Brain microvascular endothelial cell (primary cell): ENCODE results near the gene NT5C1B.

Source experiments
- DNase-seq: peaks from one replicate; pipeline ENCODE4 v3.0.0-alpha.2; 2020
- H3K27ac ChIP-seq: fragments of 250-450 bp; sonication (Bioruptor Pico); 2 replicates; pipeline ENCODE4 v1.5.1; 2020; ENCODE audit warnings: mild to moderate bottlenecking, moderate library complexity
- H3K27me3 ChIP-seq: fragments of 250-450 bp; sonication (Bioruptor Pico); replicated peaks from 2 replicates; pipeline ENCODE4 v1.5.1; 2020; ENCODE audit warnings: mild to moderate bottlenecking
- H3K36me3 ChIP-seq: fragments of 250-450 bp; sonication (Bioruptor Pico); replicated peaks from 2 replicates; pipeline ENCODE4 v1.5.1; 2020; ENCODE audit warnings: mild to moderate bottlenecking
- H3K4me3 ChIP-seq: 2 replicates; pipeline ENCODE4 v1.5.1; 2011; ENCODE audit warnings: low read depth, mild to moderate bottlenecking, control low read depth, low read length, moderate library complexity
- in situ Hi-C: cut with HindIII; loops from 2 replicates; pipeline ENCODE4 v1.10.0; 2017; ENCODE audit warnings: low sequenced_read_pairs, low pct_ligation_motif_present
- TF ChIP-seq, protein P1 (sequence below): IDR thresholded peaks from 2 replicates; pipeline ENCODE4 v1.5.1; 2011; ENCODE audit warnings: low read depth, mild to moderate bottlenecking, moderate library complexity, low read length, control low read depth, inconsistent platforms; ENCODE audit errors: missing control alignments

Gene NT5C1B

DNA sequence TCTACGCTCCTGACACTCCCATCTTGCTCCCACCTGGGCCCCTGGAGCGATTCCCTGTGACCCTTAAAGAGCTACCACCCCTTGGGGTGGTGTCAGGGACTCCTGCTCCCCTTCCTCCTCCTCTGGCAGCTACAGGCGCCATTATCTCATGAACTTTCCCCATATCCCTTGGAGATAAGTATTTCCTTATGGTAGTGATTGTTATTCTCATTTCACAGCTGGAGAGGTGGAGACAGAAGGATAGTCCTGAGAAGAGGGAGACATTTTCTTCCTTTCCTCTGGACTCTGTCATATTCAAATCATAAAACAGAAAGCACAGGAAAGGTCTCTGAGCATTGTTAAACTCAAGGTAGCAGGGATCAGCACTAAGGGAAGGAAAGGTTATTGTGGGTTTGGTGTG is 63.5 kb downstream of the NT5C1B start:
- no peaks in the 10 kb centered on the region for H3K36me3 ChIP-seq
- TF ChIP-seq, protein P1, sequence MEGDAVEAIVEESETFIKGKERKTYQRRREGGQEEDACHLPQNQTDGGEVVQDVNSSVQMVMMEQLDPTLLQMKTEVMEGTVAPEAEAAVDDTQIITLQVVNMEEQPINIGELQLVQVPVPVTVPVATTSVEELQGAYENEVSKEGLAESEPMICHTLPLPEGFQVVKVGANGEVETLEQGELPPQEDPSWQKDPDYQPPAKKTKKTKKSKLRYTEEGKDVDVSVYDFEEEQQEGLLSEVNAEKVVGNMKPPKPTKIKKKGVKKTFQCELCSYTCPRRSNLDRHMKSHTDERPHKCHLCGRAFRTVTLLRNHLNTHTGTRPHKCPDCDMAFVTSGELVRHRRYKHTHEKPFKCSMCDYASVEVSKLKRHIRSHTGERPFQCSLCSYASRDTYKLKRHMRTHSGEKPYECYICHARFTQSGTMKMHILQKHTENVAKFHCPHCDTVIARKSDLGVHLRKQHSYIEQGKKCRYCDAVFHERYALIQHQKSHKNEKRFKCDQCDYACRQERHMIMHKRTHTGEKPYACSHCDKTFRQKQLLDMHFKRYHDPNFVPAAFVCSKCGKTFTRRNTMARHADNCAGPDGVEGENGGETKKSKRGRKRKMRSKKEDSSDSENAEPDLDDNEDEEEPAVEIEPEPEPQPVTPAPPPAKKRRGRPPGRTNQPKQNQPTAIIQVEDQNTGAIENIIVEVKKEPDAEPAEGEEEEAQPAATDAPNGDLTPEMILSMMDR: no peak
- H3K4me3 ChIP-seq: no peak overlapping the region
- in situ Hi-C loops: loop anchor here (10.0 kb wide), 1 partner anchor 839 kb away; no protein-coding TSS in a partner anchor
- DNase-seq: no peak
- H3K27me3 ChIP-seq: no peaks in the 10 kb centered on the region
- H3K27ac ChIP-seq: no peak overlapping the region

GRCh38 chr2:18525236-18525635 is 64.1 kb downstream of the NT5C1B start:
- Histone ChIP-seq H3K27me3 (no peaks in the 10 kb centered on the region), H3K27ac (no peak overlapping the region), H3K36me3 (no peaks in the 10 kb centered on the region), H3K4me3 (no peak overlapping the region)
- TF ChIP-seq, protein P1: no peak
- no peak for DNase-seq
- in situ Hi-C loops: loop anchor here (10.0 kb wide), 1 partner anchor 840 kb away; no protein-coding TSS in a partner anchor

- DNase-seq: no peak
- no peaks in the 10 kb centered on the region for H3K36me3 ChIP-seq
- no peaks in the 10 kb centered on the region for H3K27me3 ChIP-seq
- no peak overlapping the region for H3K4me3 ChIP-seq
- TF ChIP-seq, protein P1: no peak
- in situ Hi-C loops: loop anchor here (10.0 kb wide), 1 partner anchor 842 kb away; no protein-coding TSS in a partner anchor
- H3K27ac ChIP-seq: no peak overlapping the region
Observed at GRCh38 chr2:18522484-18523146, 66.8 kb downstream of the NT5C1B start.

- H3K4me3 ChIP-seq: no peak overlapping the region
- TF ChIP-seq, protein P1: peak; percentile 93
- H3K36me3 ChIP-seq: no peaks in the 10 kb centered on the region
- DNase-seq: peak; percentile 88
- no peaks in the 10 kb centered on the region for H3K27me3 ChIP-seq
- in situ Hi-C loops: loop anchor here (10.0 kb wide), 1 partner anchor 844 kb away; no protein-coding TSS in a partner anchor
- no peak overlapping the region for H3K27ac ChIP-seq
Observed at GRCh38 chr2:18520451-18521425, 68.6 kb downstream of the NT5C1B start.

DNA sequence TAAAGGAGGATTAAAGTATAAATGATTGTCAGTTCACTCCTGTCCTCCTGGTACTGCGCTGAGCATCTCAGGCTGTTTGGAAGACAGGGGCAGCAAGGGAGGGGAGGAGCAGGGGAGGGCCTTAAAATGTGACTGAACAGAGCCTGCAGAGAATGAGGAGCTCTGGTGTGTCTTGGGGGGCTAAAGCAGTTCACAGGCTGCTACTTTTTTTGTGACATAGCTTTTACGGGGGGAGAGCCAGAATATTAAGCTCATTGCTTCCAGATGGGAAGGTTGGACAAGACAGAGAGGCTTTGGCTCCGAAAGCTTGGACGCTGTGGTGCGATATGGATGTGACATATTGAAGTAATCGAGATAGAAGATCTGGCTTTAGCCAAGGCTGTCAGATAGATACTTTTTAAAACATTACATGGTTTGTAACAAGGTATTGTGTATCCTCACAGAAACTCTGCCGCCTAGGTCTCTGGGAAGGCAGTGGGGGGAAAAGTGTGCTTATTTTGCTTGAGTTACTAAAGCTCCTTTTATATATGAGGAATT is 69.4 kb downstream of the NT5C1B start:
- no peaks in the 10 kb centered on the region for H3K36me3 ChIP-seq
- in situ Hi-C loops: loop anchor here (10.0 kb wide), 1 partner anchor 845 kb away; no protein-coding TSS in a partner anchor
- no peaks in the 10 kb centered on the region for H3K27me3 ChIP-seq
- H3K27ac ChIP-seq: no peak overlapping the region
- no peak overlapping the region for H3K4me3 ChIP-seq
- TF ChIP-seq, protein P1: no peak
- no peak for DNase-seq
